Measurements from ENCODE around the gene LOXL1. TPM values are rescaled to one million over a fixed set of nuclear protein-coding genes. Genes with fewer than 3 reads are reported as not detected.

LOXL1 gene
- total RNA-seq, 4 donors from 2014 or later: 4.3 to 12.1 (median 7.3) TPM

DNA sequence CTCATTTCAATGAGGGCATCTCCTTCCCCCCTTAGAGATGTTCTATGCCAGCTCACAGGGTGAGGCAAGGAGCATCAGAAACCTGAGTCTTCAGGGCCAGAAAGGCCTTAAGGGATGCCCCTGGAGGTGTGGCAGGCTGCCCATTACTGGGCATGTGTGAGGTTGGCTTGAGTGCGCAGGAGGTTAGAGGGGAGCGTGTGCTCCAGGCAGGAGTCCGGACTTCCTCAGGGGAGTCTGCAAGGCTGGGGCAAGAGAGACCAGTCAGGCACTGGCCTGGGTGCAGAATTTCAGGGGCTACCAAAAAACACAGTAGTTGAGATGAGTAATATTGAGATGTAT, 1.9 kb downstream of the LOXL1 start:
- DNase-seq (ENCODE audit: low spot score in 2 of 2): no peak
- TF ChIP-seq CTCF (IDR thresholded peaks at IDR 0.05) (no peak), POLR2A (IDR thresholded peaks at IDR 0.05) (no peak), POLR2AphosphoS5 (IDR thresholded peaks at IDR 0.05) (no peak), EP300 (IDR thresholded peaks at IDR 0.05) (no peak)
- H3K36me3 ChIP-seq: no peaks in the 10 kb centered on the region
- peak overlapping the region; percentile 76 for H3K27ac ChIP-seq
- H3K27me3 ChIP-seq: peaks cover 6% of the 10 kb centered on the region
- peaks cover 85% of the 10 kb centered on the region for H3K4me1 ChIP-seq
- H3K4me3 ChIP-seq: peak overlapping the region; percentile 61
- H3K9me3 ChIP-seq: no peaks in the 10 kb centered on the region
- 62% methylated on average over 3 of the region's 3 CpGs for WGBS

GRCh38 chr15:73928971-73929627, 2.8 kb downstream of the LOXL1 start:
- Histone ChIP-seq H3K9me3 (no peaks in the 10 kb centered on the region), H3K27ac (no peak overlapping the region), H3K27me3 (peaks cover 6% of the 10 kb centered on the region), H3K4me3 (no peak overlapping the region), H3K4me1 (peaks cover 76% of the 10 kb centered on the region), H3K36me3 (no peaks in the 10 kb centered on the region)
- TF ChIP-seq EP300 (IDR thresholded peaks at IDR 0.05) (no peak), CTCF (IDR thresholded peaks at IDR 0.05) (no peak), POLR2A (IDR thresholded peaks at IDR 0.05) (no peak), POLR2AphosphoS5 (IDR thresholded peaks at IDR 0.05) (no peak)
- DNase-seq (ENCODE audit: low spot score in 2 of 2): no peak
- 67% methylated on average over 5 of the region's 5 CpGs for WGBS

DNA sequence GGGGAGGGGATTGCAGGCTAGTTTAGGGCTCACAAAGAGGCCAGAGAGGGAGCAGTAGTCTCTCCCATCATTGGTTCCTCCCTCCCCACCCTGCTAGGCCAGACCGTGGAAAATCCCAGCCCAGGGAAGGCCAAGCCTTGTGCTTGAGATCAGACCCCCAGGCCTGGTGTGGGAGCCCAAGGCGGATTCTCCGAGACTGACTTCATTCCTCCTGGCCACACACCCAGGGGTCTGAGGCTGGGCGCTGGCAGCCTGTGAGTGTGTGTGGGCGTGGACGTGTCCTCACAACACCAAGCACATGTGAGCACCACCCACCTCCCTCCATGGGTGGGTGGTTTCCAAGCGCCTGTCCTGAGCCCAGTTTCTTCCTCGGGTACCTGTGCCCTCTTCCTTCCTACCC, 4.1 kb downstream of the LOXL1 start:
- peaks cover 6% of the 10 kb centered on the region for H3K27me3 ChIP-seq
- H3K36me3 ChIP-seq: no peaks in the 10 kb centered on the region
- no peak overlapping the region for H3K4me3 ChIP-seq
- H3K9me3 ChIP-seq: no peaks in the 10 kb centered on the region
- peak overlapping the region; percentile 58 for H3K27ac ChIP-seq
- H3K4me1 ChIP-seq: peaks cover 71% of the 10 kb centered on the region
- WGBS: 70% methylated on average over 4 of the region's 8 CpGs
- no peak for DNase-seq (ENCODE audit: low spot score in 2 of 2)
- TF ChIP-seq EP300 (IDR thresholded peaks at IDR 0.05): no peak
- no peak for TF ChIP-seq POLR2AphosphoS5 (IDR thresholded peaks at IDR 0.05)
- TF ChIP-seq POLR2A (IDR thresholded peaks at IDR 0.05): no peak
- TF ChIP-seq CTCF (IDR thresholded peaks at IDR 0.05): no peak

- Histone ChIP-seq H3K4me3 (no peak overlapping the region), H3K4me1 (peaks cover 71% of the 10 kb centered on the region), H3K27ac (peak overlapping the region; percentile 58), H3K36me3 (no peaks in the 10 kb centered on the region), H3K9me3 (no peaks in the 10 kb centered on the region), H3K27me3 (peaks cover 6% of the 10 kb centered on the region)
- no peak for TF ChIP-seq POLR2AphosphoS5 (IDR thresholded peaks at IDR 0.05)
- no peak for TF ChIP-seq POLR2A (IDR thresholded peaks at IDR 0.05)
- DNase-seq (ENCODE audit: low spot score in 2 of 2): no peak
- WGBS: 85% methylated on average over 6 of the region's 7 CpGs
These were observed 4.6 kb downstream of the LOXL1 start for GRCh38 chr15:73930790-73931281.

DNA sequence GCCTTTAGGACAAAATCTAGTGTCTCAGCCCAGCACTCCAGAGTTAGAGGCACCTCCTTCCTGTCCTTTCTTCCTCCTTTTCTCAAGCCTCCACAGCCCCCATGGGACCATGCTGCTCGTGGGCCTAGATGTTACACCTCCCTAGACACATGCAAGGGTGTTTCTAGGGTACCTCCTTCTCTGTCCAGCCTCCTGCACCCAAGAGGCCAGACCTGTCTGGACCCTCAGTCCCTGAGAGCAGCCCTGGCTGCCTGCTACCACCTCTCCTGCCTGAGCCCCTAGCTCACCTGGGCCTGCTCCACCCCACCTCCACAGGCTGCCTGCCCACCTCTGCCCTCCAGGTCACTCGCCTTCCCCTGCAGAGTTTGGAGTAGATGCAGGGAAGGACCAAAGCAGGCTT, 5.2 kb downstream of the LOXL1 start:
- Histone ChIP-seq H3K4me3 (no peak overlapping the region), H3K9me3 (no peaks in the 10 kb centered on the region), H3K27me3 (peaks cover 6% of the 10 kb centered on the region), H3K27ac (no peak overlapping the region), H3K36me3 (no peaks in the 10 kb centered on the region), H3K4me1 (peaks cover 71% of the 10 kb centered on the region)
- no peak for DNase-seq (ENCODE audit: low spot score in 2 of 2)
- no peak for TF ChIP-seq EP300 (IDR thresholded peaks at IDR 0.05)
- no peak for TF ChIP-seq POLR2A (IDR thresholded peaks at IDR 0.05)
- no peak for TF ChIP-seq POLR2AphosphoS5 (IDR thresholded peaks at IDR 0.05)
- TF ChIP-seq CTCF (IDR thresholded peaks at IDR 0.05): no peak
- WGBS: 82% methylated on average over 2 of the region's 2 CpGs

All from suprapubic skin (tissue), 4 donors.